Neural cell (in vitro differentiated cells): ENCODE data around the gene RILPL1. TPM values are rescaled to one million over a fixed set of nuclear protein-coding genes. Genes with fewer than 3 reads are reported as not detected.
"Not testable (repeated sequence)": the region's sequence is repeated elsewhere in the genome, so short reads cannot be mapped to it uniquely, and the experiment has no call there.

ENCODE experiments used
- H2AFZ ChIP-seq: fragments of 200-600, 300-800 bp; sonication (generic), shearing (Covaris generic); 2 replicates; pipeline ENCODE4 v1.6.0; 2014; ENCODE audit warnings: low read depth, mild to moderate bottlenecking, antibody characterized with exemption, low read length, moderate library complexity
- H3F3A ChIP-seq: fragments of 200-600 bp; shearing (Covaris generic); 2 replicates; pipeline ENCODE4 v1.6.1; 2016; ENCODE audit warnings: mild to moderate bottlenecking, moderate library complexity, mixed read lengths, antibody characterized with exemption, low read length; ENCODE audit not compliant: insufficient read depth, poor library complexity, severe bottlenecking
- H3K27ac ChIP-seq: fragments of 200-600, 300-800 bp; sonication (generic), shearing (Covaris generic); 2 replicates; pipeline ENCODE4 v1.5.1; 2014; ENCODE audit warnings: mild to moderate bottlenecking, low read length, moderate library complexity
- H3K27me3 ChIP-seq: fragments of 300-800, 200-600 bp; sonication (generic), shearing (Covaris generic); 2 replicates; pipeline ENCODE4 v1.6.0; 2014; ENCODE audit warnings: mild to moderate bottlenecking, low read depth, low read length, moderate library complexity; ENCODE audit not compliant: insufficient read depth
- H3K36me3 ChIP-seq: fragments of 300-800, 200-600 bp; sonication (generic), shearing (Covaris generic); 2 replicates; pipeline ENCODE4 v1.5.1; 2014; ENCODE audit warnings: mild to moderate bottlenecking, antibody characterized with exemption, low read length, moderate library complexity; ENCODE audit not compliant: insufficient read depth
- H3K4me2 ChIP-seq: fragments of 300-800, 200-600 bp; sonication (generic), shearing (Covaris generic); 2 replicates; pipeline ENCODE4 v1.6.0; 2014; ENCODE audit warnings: mild to moderate bottlenecking, low read length
- H3K4me3 ChIP-seq: fragments of 300-800, 200-600 bp; sonication (generic), shearing (Covaris generic); 2 replicates; pipeline ENCODE4 v1.5.1; 2014; ENCODE audit warnings: mild to moderate bottlenecking, low read length, moderate library complexity
- H3K79me2 ChIP-seq: fragments of 200-600 bp; shearing (Covaris generic); replicated peaks from 2 replicates; pipeline ENCODE4 v1.6.0; 2014; ENCODE audit warnings: mild to moderate bottlenecking, low read length, moderate library complexity; ENCODE audit not compliant: insufficient read depth
- H3K9ac ChIP-seq: fragments of 300-800, 200-600 bp; sonication (generic), shearing (Covaris generic); 2 replicates; pipeline ENCODE4 v1.6.1; 2016; ENCODE audit warnings: mild to moderate bottlenecking, low read length, mixed read lengths
- H3K9me2 ChIP-seq: fragments of 200-600 bp; shearing (Covaris generic); 2 replicates; pipeline ENCODE4 v1.6.1; 2016; ENCODE audit warnings: mild to moderate bottlenecking, low read length, mixed read lengths; ENCODE audit not compliant: insufficient read depth
- H3K9me3 ChIP-seq: fragments of 200-600, 300-800 bp; sonication (generic), shearing (Covaris generic); 2 replicates; pipeline ENCODE4 v1.6.1; 2016; ENCODE audit warnings: mild to moderate bottlenecking, mixed run types, low read length, moderate library complexity, mixed read lengths
- H4K20me1 ChIP-seq: fragments of 200-600 bp; shearing (Covaris generic); 2 replicates; pipeline ENCODE4 v1.6.1; 2016; ENCODE audit warnings: mild to moderate bottlenecking, mixed run types; ENCODE audit not compliant: insufficient read depth
- CTCF ChIP-seq: fragments of 450-650 bp; IDR thresholded peaks from 2 replicates; pipeline ENCODE4 v1.5.1; 2014; ENCODE audit warnings: antibody characterized with exemption, mild to moderate bottlenecking, moderate library complexity; ENCODE audit not compliant: poor library complexity, severe bottlenecking
- EP300 ChIP-seq: fragments of 450-650 bp; conservative IDR thresholded peaks from 2 replicates; pipeline ENCODE4 v1.6.1; 2014; ENCODE audit warnings: antibody characterized with exemption, mild to moderate bottlenecking, moderate library complexity; ENCODE audit not compliant: poor library complexity, severe bottlenecking
- EZH2 ChIP-seq: fragments of 200-600, 300-800 bp; shearing (Covaris generic), sonication (generic); IDR thresholded peaks from 2 replicates; pipeline ENCODE4 v1.6.1; 2014; ENCODE audit warnings: antibody characterized with exemption, low read length, borderline replicate concordance, mild to moderate bottlenecking; ENCODE audit not compliant: insufficient read depth, poor library complexity, severe bottlenecking
- MXI1 ChIP-seq: fragments of 450-650 bp; conservative IDR thresholded peaks from 2 replicates; pipeline ENCODE4 v1.6.1; 2014; ENCODE audit warnings: antibody characterized with exemption, mild to moderate bottlenecking; ENCODE audit not compliant: poor library complexity, severe bottlenecking
- POLR2AphosphoS5 ChIP-seq: IDR thresholded peaks from 2 replicates; pipeline ENCODE4 v1.6.1; 2012
- RAD21 ChIP-seq: fragments of 450-650 bp; conservative IDR thresholded peaks from 2 replicates; pipeline ENCODE4 v1.6.1; 2014; ENCODE audit warnings: antibody characterized with exemption, mild to moderate bottlenecking, moderate library complexity
- REST ChIP-seq: IDR thresholded peaks from 2 replicates; pipeline ENCODE4 v1.6.1; 2012; ENCODE audit warnings: borderline replicate concordance
- SMC3 ChIP-seq: fragments of 450-650 bp; conservative IDR thresholded peaks from 2 replicates; pipeline ENCODE4 v1.6.1; 2014; ENCODE audit warnings: antibody characterized with exemption, mild to moderate bottlenecking, moderate library complexity; ENCODE audit not compliant: poor library complexity
- TAF1 ChIP-seq: IDR thresholded peaks from 2 replicates; pipeline ENCODE4 v1.6.1; 2012; ENCODE audit warnings: low read depth
- polyA plus RNA-seq: library from polyadenylated mRNA; depleted of rRNA; stranded (reverse); fragments of >200 nt; gene quantifications from 2 replicates; pipeline ENCODE4 v1.2.3, GENCODE V29; 2014

RILPL1 gene
- polyA plus RNA-seq, 1 donor from 2014 or later, result 1.4 TPM

GRCh38 chr12:123554843-123555242 lies 21.3 kb upstream of the RILPL1 start:
- H3K9me3 ChIP-seq, H3K9me2 ChIP-seq, H3K27ac ChIP-seq, H3F3A ChIP-seq, H3K9ac ChIP-seq, H3K36me3 ChIP-seq, H3K27me3 ChIP-seq, H3K4me3 ChIP-seq, H2AFZ ChIP-seq, H3K79me2 ChIP-seq, H4K20me1 ChIP-seq, H3K4me2 ChIP-seq: not testable (repeated sequence)

- H3K4me2 ChIP-seq, H3K36me3 ChIP-seq, H3K79me2 ChIP-seq, H3F3A ChIP-seq, H4K20me1 ChIP-seq, H3K9me3 ChIP-seq, H3K4me3 ChIP-seq, H2AFZ ChIP-seq, H3K27me3 ChIP-seq, H3K9me2 ChIP-seq, H3K9ac ChIP-seq, H3K27ac ChIP-seq: not testable (repeated sequence)
Observed at GRCh38 chr12:123554136-123554535, 20.6 kb upstream of the RILPL1 start.

- H3K27me3 ChIP-seq, result no peaks in the 10 kb centered on the region
- H2AFZ ChIP-seq, result no peak overlapping the region
- TF ChIP-seq REST (no peak), MXI1 (no peak), RAD21 (no peak), CTCF (no peak), EZH2 (no peak), POLR2AphosphoS5 (no peak), SMC3 (no peak), EP300 (no peak), TAF1 (no peak)
- no peaks in the 10 kb centered on the region for H3K9me2 ChIP-seq
- H3F3A ChIP-seq, result no peaks in the 10 kb centered on the region
- no peak overlapping the region for H3K4me3 ChIP-seq
- no peaks in the 10 kb centered on the region for H3K79me2 ChIP-seq
- H3K36me3 ChIP-seq, result no peaks in the 10 kb centered on the region
- H3K9me3 ChIP-seq, result no peaks in the 10 kb centered on the region
- no peak overlapping the region for H3K4me2 ChIP-seq
- H3K9ac ChIP-seq, result no peak overlapping the region
- H4K20me1 ChIP-seq, result no peaks in the 10 kb centered on the region
- H3K27ac ChIP-seq, result no peak overlapping the region
Observed at GRCh38 chr12:123550700-123551099, 17.2 kb upstream of the RILPL1 start.
